ENCODE measurements around the gene TNS2.
A peak's percentile ranks its signal among the peaks of the same experiment; 100 is the strongest.
"Not testable (repeated sequence)": the region's sequence is repeated elsewhere in the genome, so short reads cannot be mapped to it uniquely, and the experiment has no call there.

TNS2 gene, protein sequence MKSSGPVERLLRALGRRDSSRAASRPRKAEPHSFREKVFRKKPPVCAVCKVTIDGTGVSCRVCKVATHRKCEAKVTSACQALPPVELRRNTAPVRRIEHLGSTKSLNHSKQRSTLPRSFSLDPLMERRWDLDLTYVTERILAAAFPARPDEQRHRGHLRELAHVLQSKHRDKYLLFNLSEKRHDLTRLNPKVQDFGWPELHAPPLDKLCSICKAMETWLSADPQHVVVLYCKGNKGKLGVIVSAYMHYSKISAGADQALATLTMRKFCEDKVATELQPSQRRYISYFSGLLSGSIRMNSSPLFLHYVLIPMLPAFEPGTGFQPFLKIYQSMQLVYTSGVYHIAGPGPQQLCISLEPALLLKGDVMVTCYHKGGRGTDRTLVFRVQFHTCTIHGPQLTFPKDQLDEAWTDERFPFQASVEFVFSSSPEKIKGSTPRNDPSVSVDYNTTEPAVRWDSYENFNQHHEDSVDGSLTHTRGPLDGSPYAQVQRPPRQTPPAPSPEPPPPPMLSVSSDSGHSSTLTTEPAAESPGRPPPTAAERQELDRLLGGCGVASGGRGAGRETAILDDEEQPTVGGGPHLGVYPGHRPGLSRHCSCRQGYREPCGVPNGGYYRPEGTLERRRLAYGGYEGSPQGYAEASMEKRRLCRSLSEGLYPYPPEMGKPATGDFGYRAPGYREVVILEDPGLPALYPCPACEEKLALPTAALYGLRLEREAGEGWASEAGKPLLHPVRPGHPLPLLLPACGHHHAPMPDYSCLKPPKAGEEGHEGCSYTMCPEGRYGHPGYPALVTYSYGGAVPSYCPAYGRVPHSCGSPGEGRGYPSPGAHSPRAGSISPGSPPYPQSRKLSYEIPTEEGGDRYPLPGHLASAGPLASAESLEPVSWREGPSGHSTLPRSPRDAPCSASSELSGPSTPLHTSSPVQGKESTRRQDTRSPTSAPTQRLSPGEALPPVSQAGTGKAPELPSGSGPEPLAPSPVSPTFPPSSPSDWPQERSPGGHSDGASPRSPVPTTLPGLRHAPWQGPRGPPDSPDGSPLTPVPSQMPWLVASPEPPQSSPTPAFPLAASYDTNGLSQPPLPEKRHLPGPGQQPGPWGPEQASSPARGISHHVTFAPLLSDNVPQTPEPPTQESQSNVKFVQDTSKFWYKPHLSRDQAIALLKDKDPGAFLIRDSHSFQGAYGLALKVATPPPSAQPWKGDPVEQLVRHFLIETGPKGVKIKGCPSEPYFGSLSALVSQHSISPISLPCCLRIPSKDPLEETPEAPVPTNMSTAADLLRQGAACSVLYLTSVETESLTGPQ (N-terminal part only)

DNA sequence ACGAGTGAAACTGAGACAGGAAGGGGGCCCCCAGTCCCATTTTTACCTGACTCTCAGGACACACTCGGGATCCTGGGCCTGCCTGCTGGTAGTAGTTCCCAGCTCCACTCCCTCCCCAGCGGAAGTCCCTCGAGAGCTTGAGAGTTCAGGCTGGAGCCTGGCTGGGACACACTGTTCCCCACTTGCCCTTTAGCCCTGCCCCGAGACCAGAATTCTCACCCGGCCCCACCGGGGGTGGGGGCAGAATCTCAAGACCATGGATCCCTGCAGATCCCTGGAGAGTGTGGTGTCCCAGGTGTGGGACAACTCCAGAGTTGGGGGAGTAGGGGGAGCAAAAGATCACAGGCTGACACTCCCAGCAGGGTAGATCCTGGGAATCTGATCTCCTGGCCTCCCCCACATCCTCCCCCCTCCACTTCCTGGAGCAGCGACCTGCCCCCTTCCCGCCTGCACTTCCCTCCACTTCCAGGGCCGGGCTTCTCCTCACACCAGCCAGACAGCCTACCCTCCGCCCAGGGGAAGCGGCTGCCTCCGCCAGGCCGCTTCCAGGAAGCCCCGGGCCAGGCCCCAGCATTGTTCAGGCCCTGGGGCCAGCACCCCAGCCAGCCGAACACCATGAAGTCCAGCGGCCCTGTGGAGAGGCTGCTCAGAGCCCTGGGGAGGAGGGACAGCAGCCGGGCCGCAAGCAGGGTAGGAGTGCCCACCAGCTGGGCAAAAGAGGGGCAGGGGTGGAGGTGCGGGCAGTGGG is at the start of gene TNS2:
TNS2 (plus strand) TSS at position 495 of the 748 bp plus-strand sequence; CDS start at position 616, 121 bp downstream.
- peak; percentile 24 for DNase-seq

DNA sequence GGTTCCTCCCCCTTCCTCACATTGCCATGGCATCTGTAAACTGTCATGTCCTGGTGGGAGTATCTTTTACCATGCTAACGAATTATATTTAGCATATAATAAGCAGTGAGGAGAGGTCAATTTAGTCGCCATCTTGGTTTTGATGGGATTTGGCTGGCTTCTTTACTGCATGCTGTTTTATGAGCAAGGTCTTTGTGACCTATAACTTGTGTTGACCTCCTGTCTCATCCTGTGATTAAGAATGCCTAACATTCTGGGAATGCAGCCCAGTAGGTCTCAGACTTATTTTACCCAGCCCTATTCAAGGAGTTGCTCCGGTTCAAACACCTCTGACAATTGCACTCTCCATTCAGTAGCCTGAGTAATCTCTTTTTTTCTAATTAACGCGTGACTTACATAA is 45.7 kb upstream of the TNS2 start:
- DNase-seq: no peak

DNA sequence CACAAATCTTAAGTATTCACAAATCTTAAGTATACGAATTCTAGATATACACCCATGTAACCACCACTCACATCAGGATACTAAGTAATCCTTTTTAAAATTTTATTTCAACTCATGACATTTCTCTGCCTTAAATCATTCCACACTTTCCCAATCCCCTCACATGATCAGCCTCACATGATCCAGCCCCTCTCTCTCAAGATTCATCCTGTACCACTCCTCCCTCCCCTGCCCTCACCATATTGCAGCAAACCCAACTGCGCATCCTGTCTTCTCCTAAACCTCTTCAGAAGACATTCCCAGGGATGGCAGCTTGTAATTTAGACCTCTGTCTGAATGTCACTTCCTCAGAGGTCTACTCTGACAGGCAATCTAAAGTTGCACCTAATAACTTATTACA is 45.3 kb upstream of the TNS2 start:
- no peak for DNase-seq

DNA sequence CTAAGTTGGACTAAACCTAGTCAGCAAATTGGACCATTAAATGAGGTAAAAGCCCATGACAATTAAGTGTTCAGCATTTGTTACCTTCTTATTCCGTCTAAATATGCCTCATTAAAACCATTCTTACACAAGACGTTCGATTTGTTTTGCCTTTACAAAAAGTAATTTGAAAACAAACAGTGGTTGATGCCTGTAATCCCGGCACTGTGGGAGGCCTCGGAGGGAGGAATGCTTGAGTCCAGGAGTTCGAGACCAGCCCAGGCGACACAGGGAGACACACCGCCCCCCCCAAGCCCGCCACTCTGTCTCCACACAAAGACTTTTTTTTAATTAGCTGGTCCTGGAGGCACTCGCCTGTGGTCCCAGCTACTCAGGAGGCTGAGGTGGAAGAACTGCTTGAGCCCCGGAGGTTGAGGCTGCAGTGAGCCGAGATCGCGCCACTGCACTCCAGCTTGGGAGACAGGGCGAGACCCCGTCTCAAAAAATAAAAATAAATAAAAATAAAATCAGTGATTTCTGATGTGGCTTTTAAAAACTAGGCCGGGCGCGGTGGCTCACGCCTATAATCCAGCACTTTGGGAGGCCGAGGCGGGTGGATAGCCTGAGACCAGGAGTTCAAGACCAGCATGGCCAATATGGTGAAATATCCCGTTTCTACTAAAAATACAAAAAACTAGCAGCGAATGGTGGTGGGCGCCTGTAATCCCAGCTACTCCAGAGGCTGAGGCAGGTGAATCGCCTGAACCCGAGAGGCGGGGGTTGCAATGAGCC is 44.5 kb upstream of the TNS2 start:
- DNase-seq: no peak

DNA sequence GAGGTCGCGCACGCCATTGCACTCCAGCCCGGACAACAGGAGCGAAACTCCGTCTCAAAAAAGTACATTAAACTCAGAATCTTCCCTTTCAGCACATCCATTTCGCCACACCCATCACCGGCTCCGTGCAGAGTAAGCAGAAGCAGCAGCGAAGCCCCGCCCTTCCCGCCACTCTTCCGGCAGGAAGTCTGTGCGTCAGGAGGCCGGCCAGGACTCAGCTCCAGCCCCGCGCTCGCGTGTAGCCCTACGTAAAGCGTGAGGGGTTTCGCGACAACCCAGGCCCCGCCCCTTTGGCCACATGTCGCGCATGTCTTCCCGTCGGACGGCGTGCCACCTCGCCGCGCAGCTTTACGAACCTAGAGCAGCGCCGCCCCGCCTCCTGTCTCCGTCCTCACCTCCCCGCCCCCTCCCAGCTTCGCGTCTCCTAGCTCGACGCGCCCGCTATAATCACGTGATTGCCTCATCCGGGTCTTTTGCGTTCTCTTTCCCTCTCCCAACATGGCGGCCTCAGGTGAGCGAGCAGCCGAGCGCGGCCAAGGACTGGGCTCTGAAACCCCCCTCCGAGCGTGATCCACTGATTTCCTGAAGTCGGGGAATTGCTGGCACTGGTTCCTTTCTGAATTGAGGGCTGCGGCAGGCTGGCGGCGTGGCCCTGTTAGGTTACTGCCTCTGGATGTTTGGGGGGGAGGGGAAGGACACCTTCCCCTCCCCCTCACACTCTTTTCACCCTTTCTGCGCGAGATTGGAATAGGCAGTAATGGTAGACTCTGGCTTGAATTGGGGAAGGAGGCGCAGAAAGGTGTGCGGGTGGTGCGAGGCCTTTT is 43.7 kb upstream of the TNS2 start, which contains the start of gene EIF4B:
EIF4B (plus strand) TSS at position 471 of the 824 bp plus-strand sequence; CDS start at position 499, 28 bp downstream.
- peak; percentile 99 for DNase-seq

DNA sequence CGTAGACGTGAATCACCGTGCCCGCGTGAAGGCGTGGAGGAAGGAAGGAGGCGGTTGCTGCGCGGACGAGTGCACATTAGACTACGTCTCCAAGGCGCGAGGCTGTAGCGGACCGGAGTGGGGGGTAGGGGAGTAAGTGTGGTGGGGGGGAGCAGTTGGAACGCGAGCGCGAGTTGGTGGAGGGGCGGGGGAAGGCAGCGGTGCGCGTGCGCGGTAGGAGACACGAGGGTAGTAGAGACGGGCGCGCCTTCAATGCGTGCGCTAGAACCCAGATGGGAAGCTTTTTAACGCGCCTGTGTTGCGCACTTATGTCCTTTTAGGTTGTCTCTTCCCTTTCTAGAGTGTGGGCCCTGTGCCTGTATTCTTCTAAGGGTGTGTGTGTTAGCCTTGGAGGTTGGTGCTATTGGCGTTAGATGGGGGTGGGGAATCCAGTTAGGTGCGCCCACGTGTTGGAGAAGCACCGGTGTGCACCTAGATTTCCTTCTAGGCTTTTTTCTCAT is 43.0 kb upstream of the TNS2 start:
- DNase-seq: peak; percentile 22

DNA sequence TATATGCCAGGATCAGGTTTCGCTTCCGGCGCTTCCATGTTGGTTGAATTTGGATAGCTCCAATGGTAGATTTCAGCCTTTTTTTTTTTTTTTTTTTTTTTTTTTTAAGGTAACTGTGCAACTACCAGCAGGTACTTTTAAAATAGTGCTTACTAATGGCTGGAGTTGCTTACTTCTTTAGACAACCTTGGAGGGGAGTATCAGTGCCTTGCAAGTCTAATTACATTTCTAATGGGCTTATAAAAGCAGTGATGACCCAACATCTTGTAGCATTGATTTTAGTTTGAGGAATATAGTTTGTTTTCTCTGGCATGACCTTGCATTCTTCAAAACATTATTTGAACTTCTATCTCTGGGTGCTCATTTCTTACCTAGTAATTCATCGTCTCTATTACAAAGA is 42.5 kb upstream of the TNS2 start:
- DNase-seq: no peak

DNA sequence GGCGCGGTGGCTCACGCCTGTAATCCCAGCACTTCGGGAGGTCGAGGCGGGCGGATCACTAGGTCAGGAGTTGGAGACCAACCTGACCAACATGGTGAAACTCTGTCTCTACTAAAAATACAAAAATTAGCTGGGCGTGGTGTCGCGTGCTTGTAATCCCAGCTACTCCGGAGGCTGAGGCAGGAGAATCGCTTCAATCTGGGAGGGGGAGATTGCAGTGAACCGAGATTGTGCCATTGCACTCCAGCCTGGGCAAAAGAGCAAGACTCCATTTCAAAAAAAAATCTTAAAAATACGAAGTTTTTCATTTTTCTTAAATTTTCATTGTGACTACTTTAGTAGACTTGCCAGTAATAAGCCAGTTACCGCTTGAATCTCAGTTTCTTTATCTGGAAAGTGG is 41.1 kb upstream of the TNS2 start:
- not testable (repeated sequence) for DNase-seq

DNA sequence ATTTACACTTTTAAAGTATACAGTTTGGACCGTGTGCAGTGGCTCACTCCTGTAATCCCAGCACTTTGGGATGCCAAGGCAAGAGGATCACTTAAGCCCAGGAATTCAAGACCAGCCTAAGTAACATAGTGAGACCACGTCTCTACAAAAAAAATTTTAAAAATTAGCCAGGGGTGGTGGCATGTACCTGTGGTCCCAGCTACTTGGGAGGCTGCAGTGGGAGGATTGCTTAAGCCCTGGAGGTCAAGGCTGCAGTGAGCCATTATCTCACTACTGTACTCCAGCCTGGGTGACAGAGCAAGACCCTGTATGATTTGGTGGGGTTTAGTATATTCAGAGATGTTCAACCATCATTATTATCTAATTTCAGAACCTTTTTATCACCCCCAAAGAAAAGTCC is 38.9 kb upstream of the TNS2 start:
- no peak for DNase-seq

DNA sequence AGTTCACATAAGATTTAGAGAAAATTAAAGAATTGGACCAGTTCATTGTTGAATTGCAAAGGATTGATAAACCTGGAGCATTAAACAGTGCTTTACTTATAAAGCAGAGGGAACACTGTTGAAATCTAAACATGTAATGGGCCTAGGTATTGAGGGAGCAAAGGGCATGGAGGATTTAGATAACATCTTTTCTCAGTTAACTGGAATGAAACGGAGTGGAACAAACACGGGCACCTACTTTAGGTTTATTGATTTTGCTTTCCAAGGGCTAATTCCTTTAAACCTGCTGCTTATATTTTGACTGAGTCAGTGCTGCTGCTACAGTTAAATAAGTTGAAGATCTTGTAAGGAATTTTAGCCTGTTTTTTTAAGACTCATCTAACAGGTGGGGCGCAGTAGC is 38.0 kb upstream of the TNS2 start:
- no peak for DNase-seq

DNA sequence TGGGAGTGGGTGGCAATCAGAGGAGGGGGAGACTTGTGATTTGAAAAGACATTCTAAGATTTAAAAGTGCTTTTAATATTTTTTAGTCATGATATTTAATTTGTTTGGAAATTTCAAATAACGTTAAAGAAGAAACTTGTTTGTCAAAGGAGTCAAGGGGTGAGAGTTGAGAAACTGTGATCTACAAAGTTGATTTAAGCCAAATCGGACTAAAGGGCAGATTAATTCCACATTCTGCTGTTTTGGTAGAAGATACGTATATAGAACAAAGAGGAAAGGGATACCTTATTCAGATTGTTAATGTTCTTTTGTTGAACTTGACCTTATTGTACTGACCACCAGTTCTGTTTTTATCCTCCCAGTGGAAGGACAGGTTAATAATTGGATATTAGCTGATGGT is 36.9 kb upstream of the TNS2 start:
- DNase-seq: no peak

DNA sequence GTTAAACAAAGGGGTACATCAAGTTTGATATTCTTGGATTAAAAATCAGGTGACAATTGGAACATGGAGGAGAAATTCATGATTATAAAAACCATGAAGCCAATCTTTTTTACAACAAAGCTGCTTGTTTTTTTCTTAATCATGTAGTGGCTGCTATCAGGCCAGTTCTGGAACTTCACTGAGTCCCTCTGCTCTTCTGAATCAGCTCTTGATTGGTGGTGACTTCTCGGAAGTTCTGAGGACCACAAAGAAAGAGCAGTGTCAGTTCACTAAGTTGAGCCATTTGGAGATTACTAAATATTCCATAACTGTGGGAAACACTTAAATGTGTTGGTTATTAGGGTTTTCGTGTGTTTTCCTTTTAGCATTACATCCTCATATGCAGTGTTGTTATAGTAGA is 35.2 kb upstream of the TNS2 start:
- no peak for DNase-seq

DNA sequence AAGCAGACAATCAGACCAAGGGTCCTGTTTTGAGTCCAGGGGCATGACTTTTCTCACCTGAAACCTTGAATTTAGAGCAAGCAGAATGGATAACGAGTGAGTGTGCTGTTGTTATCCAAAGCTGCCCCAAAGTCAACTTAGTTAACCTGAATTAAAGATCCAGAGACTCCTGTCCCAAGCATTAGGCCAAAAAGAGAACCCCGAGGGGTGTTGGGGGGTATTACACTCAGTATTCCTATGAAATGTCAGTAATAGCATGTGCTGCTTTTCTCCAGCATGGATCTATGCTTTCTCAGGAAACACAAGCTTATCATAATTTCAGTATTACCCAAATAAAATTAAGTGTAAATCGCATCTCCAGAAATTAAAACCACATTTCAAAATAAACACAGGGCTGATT is 24.6 kb upstream of the TNS2 start:
- no peak for DNase-seq

DNA sequence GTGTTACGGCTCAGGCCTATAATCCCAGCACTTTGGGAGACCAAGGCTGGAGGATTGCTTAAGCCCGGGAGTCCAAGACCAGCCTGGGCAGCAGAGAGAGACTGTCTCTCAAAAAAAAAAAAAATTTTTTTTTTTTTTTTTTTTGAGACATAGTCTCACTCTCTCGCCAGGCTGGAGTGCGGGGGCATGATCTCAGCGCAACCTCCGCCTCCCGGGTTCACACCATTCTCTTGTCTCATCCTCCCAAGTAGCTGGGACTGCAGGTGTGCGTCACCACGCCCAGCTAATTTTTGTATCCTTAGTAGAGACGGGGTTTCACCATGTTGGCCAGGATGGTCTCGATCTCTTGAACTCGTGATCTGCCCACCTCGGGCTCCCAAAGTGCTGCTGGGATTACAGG is 22.9 kb upstream of the TNS2 start:
- DNase-seq: not testable (repeated sequence)

DNA sequence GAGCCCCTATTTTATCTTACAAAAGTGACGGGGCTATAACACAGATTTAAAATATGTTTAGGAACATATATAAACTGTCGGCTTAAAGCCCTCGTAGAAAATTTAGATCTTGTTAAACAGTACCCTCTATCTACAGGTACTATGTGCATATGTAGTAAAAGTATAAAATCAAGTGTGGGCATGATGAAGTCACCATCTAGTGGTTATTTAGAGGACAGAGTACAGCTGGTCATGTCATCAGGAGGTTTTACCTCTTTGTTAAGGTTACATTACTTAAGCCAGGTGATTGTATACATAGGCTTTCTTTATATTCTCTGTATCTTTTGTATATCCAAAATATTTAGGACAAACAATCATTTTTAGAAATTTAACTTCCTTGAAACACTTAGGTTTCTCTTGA is 18.2 kb upstream of the TNS2 start:
- DNase-seq: no peak

DNA sequence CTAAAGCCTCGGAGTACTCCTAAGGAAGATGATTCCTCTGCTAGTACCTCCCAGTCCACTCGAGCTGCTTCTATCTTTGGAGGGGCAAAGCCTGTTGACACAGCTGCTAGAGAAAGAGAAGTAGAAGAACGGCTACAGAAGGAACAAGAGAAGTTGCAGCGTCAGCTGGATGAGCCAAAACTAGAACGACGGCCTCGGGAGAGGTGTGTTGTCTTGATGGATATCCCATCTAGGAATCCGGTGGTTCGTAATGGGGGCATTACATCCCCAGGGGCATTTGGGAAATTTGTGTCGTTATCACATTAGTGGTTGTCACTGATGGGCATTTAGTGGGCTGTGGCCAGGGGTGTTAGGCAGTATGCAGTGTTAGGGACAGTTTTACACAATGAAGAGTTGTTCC is 16.0 kb upstream of the TNS2 start:
- not testable (repeated sequence) for DNase-seq

DNA sequence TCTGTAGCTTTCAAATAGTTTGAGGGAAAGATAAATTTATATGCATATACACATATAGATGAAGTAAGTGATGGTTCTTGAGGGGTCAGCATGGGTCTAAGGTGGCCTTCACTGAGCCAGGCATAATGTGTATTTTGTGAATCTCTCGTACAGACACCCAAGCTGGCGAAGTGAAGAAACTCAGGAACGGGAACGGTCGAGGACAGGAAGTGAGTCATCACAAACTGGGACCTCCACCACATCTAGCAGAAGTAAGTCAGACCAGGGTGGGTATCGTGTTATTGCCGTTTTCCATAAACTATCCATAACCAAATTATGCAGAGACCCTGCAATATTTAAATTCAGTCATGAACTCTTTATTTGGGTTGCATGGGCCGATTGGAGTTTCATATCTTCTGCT is 15.4 kb upstream of the TNS2 start:
- no peak for DNase-seq

DNA sequence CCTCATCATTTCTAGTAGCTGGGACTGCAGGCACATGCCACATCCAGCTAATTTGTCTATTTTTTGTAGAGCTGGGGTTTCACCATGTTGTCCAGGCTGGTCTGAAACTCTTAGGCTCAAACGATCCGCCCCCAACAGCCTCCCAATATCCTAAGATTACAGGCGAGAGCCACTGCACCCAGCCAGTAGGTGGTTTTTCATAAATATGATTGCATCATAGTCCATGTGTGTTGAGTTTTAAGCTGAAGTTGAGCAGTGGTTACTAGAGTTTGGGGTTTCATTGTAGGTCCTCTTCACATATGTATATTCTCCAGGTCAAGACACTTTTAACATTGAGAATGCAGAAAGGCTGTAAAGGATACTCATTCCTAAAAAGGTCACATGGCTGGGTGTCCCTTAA is 13.1 kb upstream of the TNS2 start:
- no peak for DNase-seq

DNA sequence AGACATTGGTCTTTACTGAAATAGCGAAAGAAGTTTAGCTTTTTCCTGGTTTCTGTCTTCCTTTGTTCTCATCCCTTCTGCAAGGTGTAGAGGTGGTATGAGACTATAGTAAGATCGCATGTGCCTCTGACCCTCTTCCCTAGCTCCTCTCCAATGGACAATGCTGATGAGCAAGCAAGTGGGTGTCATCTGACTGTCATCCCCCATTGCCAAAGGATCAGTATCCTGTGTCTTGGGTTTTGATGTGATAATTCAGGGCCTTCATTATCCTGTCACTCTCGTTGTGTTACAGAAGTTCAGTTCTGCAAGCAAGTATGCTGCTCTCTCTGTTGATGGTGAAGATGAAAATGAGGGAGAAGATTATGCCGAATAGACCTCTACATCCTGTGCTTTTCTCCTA is 10.0 kb upstream of the TNS2 start:
- no peak for DNase-seq

Data from DMS153 (cell line).